ENCODE data around the gene ASTN1. TPM values are rescaled to one million over a fixed set of nuclear protein-coding genes. Genes with fewer than 3 reads are reported as not detected.

ASTN1 gene
- total RNA-seq, 4 donors from 2014 or later, result 0.93 to 2.9 (median 2.3) TPM

GRCh38 chr1:176853503-176853902, 311.0 kb downstream of the ASTN1 start:
- Histone ChIP-seq H3K36me3 (no peaks in the 10 kb centered on the region), H3K9me3 (no peaks in the 10 kb centered on the region), H3K4me1 (no peaks in the 10 kb centered on the region), H3K27ac (no peak overlapping the region), H3K27me3 (no peaks in the 10 kb centered on the region), H3K4me3 (no peak overlapping the region)
- 55% methylated on average over 2 of the region's 3 CpGs; no CpG with 5 or more reads in 1 of the 2 donors for WGBS, 2 donors (ENCODE audit: low coverage in 1 of 2)
- no peak for ATAC-seq
- no peak for TF ChIP-seq POLR2AphosphoS5 (IDR thresholded peaks at IDR 0.05)
- TF ChIP-seq EP300 (IDR thresholded peaks at IDR 0.05), result no peak
- TF ChIP-seq POLR2A (IDR thresholded peaks at IDR 0.05), result no peak
- TF ChIP-seq, protein P1, sequence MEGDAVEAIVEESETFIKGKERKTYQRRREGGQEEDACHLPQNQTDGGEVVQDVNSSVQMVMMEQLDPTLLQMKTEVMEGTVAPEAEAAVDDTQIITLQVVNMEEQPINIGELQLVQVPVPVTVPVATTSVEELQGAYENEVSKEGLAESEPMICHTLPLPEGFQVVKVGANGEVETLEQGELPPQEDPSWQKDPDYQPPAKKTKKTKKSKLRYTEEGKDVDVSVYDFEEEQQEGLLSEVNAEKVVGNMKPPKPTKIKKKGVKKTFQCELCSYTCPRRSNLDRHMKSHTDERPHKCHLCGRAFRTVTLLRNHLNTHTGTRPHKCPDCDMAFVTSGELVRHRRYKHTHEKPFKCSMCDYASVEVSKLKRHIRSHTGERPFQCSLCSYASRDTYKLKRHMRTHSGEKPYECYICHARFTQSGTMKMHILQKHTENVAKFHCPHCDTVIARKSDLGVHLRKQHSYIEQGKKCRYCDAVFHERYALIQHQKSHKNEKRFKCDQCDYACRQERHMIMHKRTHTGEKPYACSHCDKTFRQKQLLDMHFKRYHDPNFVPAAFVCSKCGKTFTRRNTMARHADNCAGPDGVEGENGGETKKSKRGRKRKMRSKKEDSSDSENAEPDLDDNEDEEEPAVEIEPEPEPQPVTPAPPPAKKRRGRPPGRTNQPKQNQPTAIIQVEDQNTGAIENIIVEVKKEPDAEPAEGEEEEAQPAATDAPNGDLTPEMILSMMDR (IDR thresholded peaks at IDR 0.05), result no peak

DNA sequence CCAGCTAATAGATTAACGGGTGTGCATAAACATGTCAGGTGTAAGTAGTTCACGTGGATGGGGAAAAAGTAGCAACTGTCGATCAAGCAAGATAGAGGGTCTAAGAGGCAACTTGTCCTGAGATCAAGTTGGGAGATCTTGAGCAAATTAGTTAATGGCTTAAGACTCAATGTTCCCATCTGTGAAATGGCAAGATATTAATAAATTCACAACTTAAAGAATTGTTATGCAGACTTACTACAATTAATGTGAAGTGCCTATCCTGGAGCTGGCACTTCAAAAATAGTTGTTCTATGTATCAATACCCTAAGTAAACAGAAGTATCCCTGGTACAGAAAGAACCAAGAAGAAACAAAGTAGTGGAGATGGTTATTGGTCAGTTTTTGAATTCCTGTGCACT, 312.4 kb downstream of the ASTN1 start:
- 88 to 92% methylated on average over 2 to 3 of the region's 3 CpGs for WGBS, 2 donors (ENCODE audit: low coverage in 1 of 2)
- Histone ChIP-seq H3K4me3 (no peak overlapping the region), H3K9me3 (no peaks in the 10 kb centered on the region), H3K27ac (no peak overlapping the region), H3K4me1 (no peaks in the 10 kb centered on the region), H3K27me3 (no peaks in the 10 kb centered on the region), H3K36me3 (no peaks in the 10 kb centered on the region)
- TF ChIP-seq POLR2A (IDR thresholded peaks at IDR 0.05) (no peak), EP300 (IDR thresholded peaks at IDR 0.05) (no peak), POLR2AphosphoS5 (IDR thresholded peaks at IDR 0.05) (no peak)
- TF ChIP-seq, protein P1 (IDR thresholded peaks at IDR 0.05), result no peak
- no peak for ATAC-seq

DNA sequence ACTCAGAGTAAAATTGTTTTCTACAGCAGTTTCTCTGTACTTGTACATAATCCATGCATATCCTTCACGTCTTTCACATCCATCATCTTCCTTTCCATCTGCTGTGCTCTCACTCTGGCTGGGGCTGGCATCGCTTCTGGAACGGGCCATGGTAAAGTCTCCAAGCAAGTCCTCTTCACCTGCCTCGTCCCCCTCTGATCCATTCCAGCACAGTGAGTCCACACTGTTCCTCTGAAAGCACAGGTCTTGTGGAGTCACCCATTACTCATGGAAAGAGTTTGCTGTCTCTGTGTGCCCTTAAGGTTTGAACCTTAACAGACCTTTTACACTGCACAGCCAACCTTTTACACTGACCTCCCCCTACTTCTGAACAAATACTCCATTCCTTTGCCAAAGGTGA, 313.6 kb downstream of the ASTN1 start:
- Histone ChIP-seq H3K9me3 (no peaks in the 10 kb centered on the region), H3K36me3 (no peaks in the 10 kb centered on the region), H3K4me3 (no peak overlapping the region), H3K27ac (no peak overlapping the region), H3K4me1 (no peaks in the 10 kb centered on the region), H3K27me3 (no peaks in the 10 kb centered on the region)
- no peak for ATAC-seq
- WGBS, 2 donors (ENCODE audit: low coverage in 1 of 2), result 30 to 72% methylated on average over 2 to 3 of the region's 4 CpGs
- TF ChIP-seq, protein P1 (IDR thresholded peaks at IDR 0.05), result no peak
- no peak for TF ChIP-seq POLR2AphosphoS5 (IDR thresholded peaks at IDR 0.05)
- TF ChIP-seq EP300 (IDR thresholded peaks at IDR 0.05), result no peak
- no peak for TF ChIP-seq POLR2A (IDR thresholded peaks at IDR 0.05)

DNA sequence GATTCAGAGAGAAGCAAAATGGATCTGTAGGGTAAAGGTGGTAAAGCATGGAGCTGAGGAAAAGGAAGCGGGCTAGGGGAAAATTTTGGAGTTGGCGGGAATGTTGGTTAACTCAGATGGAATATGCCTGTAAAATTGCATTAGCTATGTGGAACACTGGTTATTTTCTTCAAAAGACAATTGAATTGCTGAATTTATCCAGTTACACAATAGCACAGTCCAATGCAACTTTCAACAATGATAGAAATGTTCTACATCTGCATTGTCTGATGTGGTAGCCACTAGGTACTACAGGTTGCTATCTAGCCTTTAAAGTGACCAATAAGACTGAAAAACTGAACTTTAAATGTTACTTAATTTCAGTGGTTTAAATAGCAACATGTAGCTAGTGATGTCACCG, 315.2 kb downstream of the ASTN1 start:
- no peak for ATAC-seq
- H3K4me1 ChIP-seq, result no peaks in the 10 kb centered on the region
- no peaks in the 10 kb centered on the region for H3K36me3 ChIP-seq
- no peaks in the 10 kb centered on the region for H3K9me3 ChIP-seq
- no peak overlapping the region for H3K4me3 ChIP-seq
- no peak overlapping the region for H3K27ac ChIP-seq
- TF ChIP-seq POLR2A (IDR thresholded peaks at IDR 0.05) (no peak), POLR2AphosphoS5 (IDR thresholded peaks at IDR 0.05) (no peak), EP300 (IDR thresholded peaks at IDR 0.05) (no peak)
- TF ChIP-seq, protein P1 (IDR thresholded peaks at IDR 0.05), result no peak
- 50 to 100% methylated on average over 2 to 3 of the region's 3 CpGs for WGBS, 2 donors (ENCODE audit: low coverage in 1 of 2)
- no peaks in the 10 kb centered on the region for H3K27me3 ChIP-seq

- no peaks in the 10 kb centered on the region for H3K36me3 ChIP-seq
- WGBS, 2 donors (ENCODE audit: low coverage in 1 of 2), result 43% methylated on average over 1 of the region's 1 CpG; no CpG with 5 or more reads in 1 of the 2 donors
- no peaks in the 10 kb centered on the region for H3K27me3 ChIP-seq
- TF ChIP-seq, protein P1 (IDR thresholded peaks at IDR 0.05), result no peak
- TF ChIP-seq EP300 (IDR thresholded peaks at IDR 0.05), result no peak
- TF ChIP-seq POLR2A (IDR thresholded peaks at IDR 0.05), result no peak
- no peak for TF ChIP-seq POLR2AphosphoS5 (IDR thresholded peaks at IDR 0.05)
- no peak overlapping the region for H3K4me3 ChIP-seq
- H3K27ac ChIP-seq, result no peak overlapping the region
- no peaks in the 10 kb centered on the region for H3K9me3 ChIP-seq
- H3K4me1 ChIP-seq, result no peaks in the 10 kb centered on the region
- no peak for ATAC-seq
Observed at GRCh38 chr1:176847052-176847451, 317.5 kb downstream of the ASTN1 start.

Measured in gastroesophageal sphincter (tissue), 4 donors.